ENCODE results near the gene PHACTR1.

DNA sequence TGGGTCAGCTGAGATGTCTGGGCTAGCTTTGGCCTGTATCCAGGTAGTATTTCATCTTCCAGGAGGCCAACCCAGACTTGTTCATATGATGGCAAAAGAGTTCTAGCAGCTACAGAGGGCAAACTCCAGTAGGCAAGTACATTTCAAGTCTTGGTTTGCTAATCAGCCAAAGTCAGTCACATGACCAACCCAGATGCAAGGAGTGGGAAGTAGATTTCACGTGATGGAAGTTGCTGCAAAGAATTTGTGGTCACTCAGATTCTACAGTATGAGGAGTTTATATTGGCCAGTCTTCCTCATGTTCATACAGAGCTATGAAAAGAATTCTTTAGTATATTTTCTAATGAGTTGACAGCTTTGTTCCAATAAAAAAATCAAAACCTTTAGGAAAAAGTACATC is 101.8 kb downstream of the PHACTR1 start:
- TF ChIP-seq POLR2AphosphoS5 (IDR thresholded peaks at IDR 0.05; ENCODE audit: low read depth, low read length) (no peak), POLR2A (IDR thresholded peaks at IDR 0.05; ENCODE audit: low read depth, low read length) (no peak), TAF1 (IDR thresholded peaks at IDR 0.05; ENCODE audit: low read depth, low read length) (no peak), PAX5 (IDR thresholded peaks at IDR 0.05; ENCODE audit: insufficient read depth, low read length, severe bottlenecking) (no peak), SPI1 (IDR thresholded peaks at IDR 0.05; ENCODE audit: low read depth, low read length) (no peak)

Measured in GM12891 (cell line).